ENCODE data around the gene SPOCK1. TPM values are rescaled to one million over a fixed set of nuclear protein-coding genes. Genes with fewer than 3 reads are reported as not detected.

Gene SPOCK1
- total and polyA plus RNA-seq, 9 of the 15 experiments (the other 6 are each of a cell fraction or from before 2014, with no cell fraction given) = 0.01 to 0.35 (median 0.04) TPM; not detected in 6

DNA sequence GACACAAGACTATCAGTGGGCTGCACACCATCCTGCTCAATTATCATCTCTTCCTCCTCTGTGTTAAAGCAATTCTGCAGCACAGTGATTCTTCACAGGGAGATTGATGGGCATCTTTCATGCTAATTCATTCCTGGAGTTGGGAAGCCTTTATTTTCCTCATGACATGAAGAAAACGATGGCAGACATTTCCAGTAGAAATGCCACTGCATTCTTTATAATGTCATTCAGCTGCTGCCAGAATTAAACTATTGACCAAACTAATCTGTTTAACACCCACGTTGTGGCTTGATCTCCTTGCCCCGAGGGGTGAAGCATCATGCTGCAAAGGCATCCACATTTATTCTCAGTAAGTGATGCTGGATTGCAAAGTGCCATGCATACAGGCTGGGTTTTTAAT is 273.0 kb downstream of the SPOCK1 start:
- TF ChIP-seq POLR2G (IDR thresholded peaks at IDR 0.05; ENCODE audit: low read depth, low read length) (no peak), ARNT (IDR thresholded peaks at IDR 0.05) (no peak), TFAM (CRISPR knock-in tag; conservative IDR thresholded peaks at IDR 0.05) (no peak), MTA3 (IDR thresholded peaks at IDR 0.05; ENCODE audit: borderline replicate concordance) (no peak), POLR2H (tag; IDR thresholded peaks at IDR 0.05; ENCODE audit: low read depth) (no peak), NFIC (IDR thresholded peaks at IDR 0.05) (no peak), ZNF586 (CRISPR knock-in tag; conservative IDR thresholded peaks at IDR 0.05) (no peak), KAT2B (IDR thresholded peaks at IDR 0.05; ENCODE audit: low read depth, low read length) (no peak), ZNF24 (IDR thresholded peaks at IDR 0.05) (no peak), MTA1 (IDR thresholded peaks at IDR 0.05; ENCODE audit: borderline replicate concordance) (no peak)
- TF ChIP-seq, protein P1, sequence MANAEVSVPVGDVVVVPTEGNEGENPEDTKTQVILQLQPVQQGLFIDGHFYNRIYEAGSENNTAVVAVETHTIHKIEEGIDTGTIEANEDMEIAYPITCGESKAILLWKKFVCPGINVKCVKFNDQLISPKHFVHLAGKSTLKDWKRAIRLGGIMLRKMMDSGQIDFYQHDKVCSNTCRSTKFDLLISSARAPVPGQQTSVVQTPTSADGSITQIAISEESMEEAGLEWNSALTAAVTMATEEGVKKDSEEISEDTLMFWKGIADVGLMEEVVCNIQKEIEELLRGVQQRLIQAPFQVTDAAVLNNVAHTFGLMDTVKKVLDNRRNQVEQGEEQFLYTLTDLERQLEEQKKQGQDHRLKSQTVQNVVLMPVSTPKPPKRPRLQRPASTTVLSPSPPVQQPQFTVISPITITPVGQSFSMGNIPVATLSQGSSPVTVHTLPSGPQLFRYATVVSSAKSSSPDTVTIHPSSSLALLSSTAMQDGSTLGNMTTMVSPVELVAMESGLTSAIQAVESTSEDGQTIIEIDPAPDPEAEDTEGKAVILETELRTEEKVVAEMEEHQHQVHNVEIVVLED (CRISPR knock-in tag; IDR thresholded peaks at IDR 0.05) = no peak
- TF ChIP-seq, protein P2, sequence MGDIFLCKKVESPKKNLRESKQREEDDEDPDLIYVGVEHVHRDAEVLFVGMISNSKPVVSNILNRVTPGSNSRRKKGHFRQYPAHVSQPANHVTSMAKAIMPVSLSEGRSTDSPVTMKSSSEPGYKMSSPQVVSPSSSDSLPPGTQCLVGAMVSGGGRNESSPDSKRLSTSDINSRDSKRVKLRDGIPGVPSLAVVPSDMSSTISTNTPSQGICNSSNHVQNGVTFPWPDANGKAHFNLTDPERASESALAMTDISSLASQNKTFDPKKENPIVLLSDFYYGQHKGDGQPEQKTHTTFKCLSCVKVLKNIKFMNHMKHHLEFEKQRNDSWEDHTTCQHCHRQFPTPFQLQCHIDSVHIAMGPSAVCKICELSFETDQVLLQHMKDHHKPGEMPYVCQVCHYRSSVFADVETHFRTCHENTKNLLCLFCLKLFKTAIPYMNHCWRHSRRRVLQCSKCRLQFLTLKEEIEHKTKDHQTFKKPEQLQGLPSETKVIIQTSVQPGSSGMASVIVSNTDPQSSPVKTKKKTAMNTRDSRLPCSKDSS (IDR thresholded peaks at IDR 0.05; ENCODE audit: low read depth, partially characterized antibody) = no peak
- TF ChIP-seq, protein P3, sequence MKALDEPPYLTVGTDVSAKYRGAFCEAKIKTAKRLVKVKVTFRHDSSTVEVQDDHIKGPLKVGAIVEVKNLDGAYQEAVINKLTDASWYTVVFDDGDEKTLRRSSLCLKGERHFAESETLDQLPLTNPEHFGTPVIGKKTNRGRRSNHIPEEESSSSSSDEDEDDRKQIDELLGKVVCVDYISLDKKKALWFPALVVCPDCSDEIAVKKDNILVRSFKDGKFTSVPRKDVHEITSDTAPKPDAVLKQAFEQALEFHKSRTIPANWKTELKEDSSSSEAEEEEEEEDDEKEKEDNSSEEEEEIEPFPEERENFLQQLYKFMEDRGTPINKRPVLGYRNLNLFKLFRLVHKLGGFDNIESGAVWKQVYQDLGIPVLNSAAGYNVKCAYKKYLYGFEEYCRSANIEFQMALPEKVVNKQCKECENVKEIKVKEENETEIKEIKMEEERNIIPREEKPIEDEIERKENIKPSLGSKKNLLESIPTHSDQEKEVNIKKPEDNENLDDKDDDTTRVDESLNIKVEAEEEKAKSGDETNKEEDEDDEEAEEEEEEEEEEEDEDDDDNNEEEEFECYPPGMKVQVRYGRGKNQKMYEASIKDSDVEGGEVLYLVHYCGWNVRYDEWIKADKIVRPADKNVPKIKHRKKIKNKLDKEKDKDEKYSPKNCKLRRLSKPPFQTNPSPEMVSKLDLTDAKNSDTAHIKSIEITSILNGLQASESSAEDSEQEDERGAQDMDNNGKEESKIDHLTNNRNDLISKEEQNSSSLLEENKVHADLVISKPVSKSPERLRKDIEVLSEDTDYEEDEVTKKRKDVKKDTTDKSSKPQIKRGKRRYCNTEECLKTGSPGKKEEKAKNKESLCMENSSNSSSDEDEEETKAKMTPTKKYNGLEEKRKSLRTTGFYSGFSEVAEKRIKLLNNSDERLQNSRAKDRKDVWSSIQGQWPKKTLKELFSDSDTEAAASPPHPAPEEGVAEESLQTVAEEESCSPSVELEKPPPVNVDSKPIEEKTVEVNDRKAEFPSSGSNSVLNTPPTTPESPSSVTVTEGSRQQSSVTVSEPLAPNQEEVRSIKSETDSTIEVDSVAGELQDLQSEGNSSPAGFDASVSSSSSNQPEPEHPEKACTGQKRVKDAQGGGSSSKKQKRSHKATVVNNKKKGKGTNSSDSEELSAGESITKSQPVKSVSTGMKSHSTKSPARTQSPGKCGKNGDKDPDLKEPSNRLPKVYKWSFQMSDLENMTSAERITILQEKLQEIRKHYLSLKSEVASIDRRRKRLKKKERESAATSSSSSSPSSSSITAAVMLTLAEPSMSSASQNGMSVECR (CRISPR knock-in tag; IDR thresholded peaks at IDR 0.05) = no peak
- ChIA-PET POLR2A (interaction anchor here (0.7 kb wide), 1 partner anchor 535 kb away, joined by 3 read pairs; no protein-coding TSS in a partner anchor), CTCF (ENCODE audit: low intra/inter-chr PET ratio) (no interaction called here)
- H3K4me2 ChIP-seq (ENCODE audit: insufficient read depth, low read length) = no peak overlapping the region
- intact Hi-C loops (cut with micrococcal nuclease) = loop anchor here (10.0 kb wide), 1 partner anchor 141 kb away; no protein-coding TSS in a partner anchor
- H3K27ac ChIP-seq (ENCODE audit: extremely low read depth, low read depth, low read length) = no peak overlapping the region
- BruUV-seq (replicated peaks) = no TSS peak
- no peak overlapping the region for H3K4me3 ChIP-seq
- no peaks in the 10 kb centered on the region for H3K9me1 ChIP-seq (ENCODE audit: control insufficient read depth, insufficient read depth, low read length)
- no peak for DNase-seq (ENCODE audit: extremely low read depth in 1 of 4, low spot score in 3 of 4)
- H2AFZ ChIP-seq (ENCODE audit: low read depth, low read length) = no peak overlapping the region
- in situ Hi-C loops (cut with MboI) = no loop called here
- H3K27me3 ChIP-seq (ENCODE audit: control insufficient read depth in 2 of 2, insufficient read depth in 2 of 2, low read length in 2 of 2) = no peaks in the 10 kb centered on the region; a peak in 1 of 5 replicates
- no peaks in the 10 kb centered on the region for H3K36me3 ChIP-seq (ENCODE audit: control insufficient read depth, insufficient read depth, low read length)
- H4K20me1 ChIP-seq (replicated peaks; ENCODE audit: control insufficient read depth, insufficient read depth, low read length) = no peaks in the 10 kb centered on the region; the same call in 1 of the 2 replicates
- FAIRE-seq = no peak
- H3K9me3 ChIP-seq (replicated peaks; ENCODE audit: control insufficient read depth, insufficient read depth, low read depth, low read length) = no peaks in the 10 kb centered on the region
- H3K79me2 ChIP-seq (ENCODE audit: control insufficient read depth, insufficient read depth, low read length) = no peaks in the 10 kb centered on the region
- H3K9ac ChIP-seq (ENCODE audit: insufficient read depth in 1 of 2, low read depth in 2 of 2, low read length in 2 of 2) = no peak overlapping the region
- H3K4me1 ChIP-seq (replicated peaks in 1 of 2; ENCODE audit: control insufficient read depth in 2 of 2, insufficient read depth in 2 of 2, low read length in 2 of 2) = no peaks in the 10 kb centered on the region
- 2% methylated on average over 3 of the region's 3 CpGs for WGBS (ENCODE audit: insufficient coverage, low coverage, missing lambda C conversion rate)
- no peak for ATAC-seq
